Measurements from ENCODE around the gene PCYT2.

- TF ChIP-seq CTCF (IDR thresholded peaks at IDR 0.05; ENCODE audit: low read length) = no peak
- TF ChIP-seq EZH2 (IDR thresholded peaks at IDR 0.05; ENCODE audit: borderline replicate concordance, low read length) = no peak
Measured at GRCh38 chr17:81888988-81889595, 22.1 kb downstream of the PCYT2 start.

Measured in OCI-LY1 (cell line).